ENCODE results near the gene PPP1R3C. TPM values are rescaled to one million over a fixed set of nuclear protein-coding genes. Genes with fewer than 3 reads are reported as not detected.
A peak's percentile ranks its signal among the peaks of the same experiment; 100 is the strongest.

PPP1R3C gene
- total RNA-seq, 4 donors from 2014 or later, result 3.3 to 8.7 (median 3.7) TPM

DNA sequence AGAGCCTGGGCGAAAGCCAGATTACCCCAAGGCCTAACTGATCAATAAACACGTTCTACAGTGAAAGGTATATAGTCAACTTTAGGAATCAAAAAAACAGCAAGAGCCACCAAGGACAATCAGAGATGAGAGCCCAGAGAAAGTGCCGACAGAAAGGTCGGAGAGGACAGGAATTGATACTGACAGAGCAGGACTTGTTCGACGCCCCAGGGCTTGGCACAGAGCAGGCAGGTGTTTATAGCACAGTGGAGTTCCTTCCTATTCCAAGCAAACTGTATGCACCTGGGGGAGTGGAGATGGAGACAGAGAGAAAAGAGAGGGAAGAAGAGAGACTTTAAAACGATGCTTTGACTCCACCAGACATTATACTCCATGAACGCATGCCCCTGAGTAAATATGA lies 39.5 kb downstream of the PPP1R3C start:
- Histone ChIP-seq H3K27ac (no peak overlapping the region), H3K4me1 (peaks cover 0 to 59% (median 30%) of the 10 kb centered on the region in 4 donors)
- TF ChIP-seq, protein P1, sequence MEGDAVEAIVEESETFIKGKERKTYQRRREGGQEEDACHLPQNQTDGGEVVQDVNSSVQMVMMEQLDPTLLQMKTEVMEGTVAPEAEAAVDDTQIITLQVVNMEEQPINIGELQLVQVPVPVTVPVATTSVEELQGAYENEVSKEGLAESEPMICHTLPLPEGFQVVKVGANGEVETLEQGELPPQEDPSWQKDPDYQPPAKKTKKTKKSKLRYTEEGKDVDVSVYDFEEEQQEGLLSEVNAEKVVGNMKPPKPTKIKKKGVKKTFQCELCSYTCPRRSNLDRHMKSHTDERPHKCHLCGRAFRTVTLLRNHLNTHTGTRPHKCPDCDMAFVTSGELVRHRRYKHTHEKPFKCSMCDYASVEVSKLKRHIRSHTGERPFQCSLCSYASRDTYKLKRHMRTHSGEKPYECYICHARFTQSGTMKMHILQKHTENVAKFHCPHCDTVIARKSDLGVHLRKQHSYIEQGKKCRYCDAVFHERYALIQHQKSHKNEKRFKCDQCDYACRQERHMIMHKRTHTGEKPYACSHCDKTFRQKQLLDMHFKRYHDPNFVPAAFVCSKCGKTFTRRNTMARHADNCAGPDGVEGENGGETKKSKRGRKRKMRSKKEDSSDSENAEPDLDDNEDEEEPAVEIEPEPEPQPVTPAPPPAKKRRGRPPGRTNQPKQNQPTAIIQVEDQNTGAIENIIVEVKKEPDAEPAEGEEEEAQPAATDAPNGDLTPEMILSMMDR (IDR thresholded peaks at IDR 0.05), result no peak
- TF ChIP-seq POLR2A (IDR thresholded peaks at IDR 0.05), result no peak
- no peak for TF ChIP-seq EP300 (IDR thresholded peaks at IDR 0.05)

GRCh38 chr10:91592266-91592975 lies 40.5 kb downstream of the PPP1R3C start:
- Histone ChIP-seq H3K36me3 (no peaks in the 10 kb centered on the region), H3K9me3 (no peaks in the 10 kb centered on the region), H3K27ac (peak overlapping the region in 3 of 4 donors; percentile 69 to 84 (median 72)), H3K4me1 (peaks cover 0 to 59% (median 30%) of the 10 kb centered on the region in 4 donors), H3K27me3 (no peaks in the 10 kb centered on the region), H3K4me3 (no peak overlapping the region)
- TF ChIP-seq EP300 (IDR thresholded peaks at IDR 0.05), result no peak
- TF ChIP-seq, protein P1 (IDR thresholded peaks at IDR 0.05), result no peak
- TF ChIP-seq POLR2A (IDR thresholded peaks at IDR 0.05), result no peak
- 74 to 77% methylated on average over 8 of the region's 8 CpGs for WGBS, 2 donors
- no peak for DNase-seq (ENCODE audit: low spot score in 2 of 2)

More for the DNA sequence above, 39.5 kb downstream of the PPP1R3C start:
- H3K4me3 ChIP-seq, result no peak overlapping the region
- no peak for DNase-seq (ENCODE audit: low spot score in 2 of 2)
- WGBS, 2 donors, result 89 to 91% methylated on average over 8 of the region's 8 CpGs
- H3K36me3 ChIP-seq, result no peaks in the 10 kb centered on the region
- H3K9me3 ChIP-seq, result no peaks in the 10 kb centered on the region
- H3K27me3 ChIP-seq, result no peaks in the 10 kb centered on the region

DNA sequence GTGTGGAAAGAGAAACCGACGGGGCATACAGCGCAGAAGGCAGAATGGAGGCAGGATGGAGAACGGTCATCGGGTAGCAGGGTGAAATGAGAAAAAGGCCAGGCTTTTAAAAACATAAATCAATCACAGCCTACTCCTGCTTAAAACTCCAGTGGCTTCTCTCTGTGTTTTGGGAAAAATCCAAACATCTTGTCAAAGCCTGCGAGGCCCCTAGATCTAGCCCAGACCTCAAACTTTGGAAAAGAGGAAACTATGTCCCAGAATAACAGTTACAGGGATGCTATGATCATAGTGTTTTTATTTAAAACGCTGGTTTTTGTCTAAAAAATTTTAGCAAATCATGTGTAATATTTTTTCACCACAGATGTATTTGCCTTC lies 41.1 kb downstream of the PPP1R3C start:
- DNase-seq (ENCODE audit: low spot score in 2 of 2), result no peak
- TF ChIP-seq POLR2A (IDR thresholded peaks at IDR 0.05) (no peak), EP300 (IDR thresholded peaks at IDR 0.05) (no peak)
- TF ChIP-seq, protein P1 (IDR thresholded peaks at IDR 0.05), result no peak
- WGBS, 2 donors, result 45 to 67% methylated on average over 7 of the region's 7 CpGs
- Histone ChIP-seq H3K27ac (peak overlapping the region in 3 of 4 donors; percentile 69 to 84 (median 72)), H3K27me3 (no peaks in the 10 kb centered on the region), H3K9me3 (no peaks in the 10 kb centered on the region), H3K4me3 (no peak overlapping the region), H3K36me3 (no peaks in the 10 kb centered on the region), H3K4me1 (peaks cover 0 to 53% (median 24%) of the 10 kb centered on the region in 4 donors)

DNA sequence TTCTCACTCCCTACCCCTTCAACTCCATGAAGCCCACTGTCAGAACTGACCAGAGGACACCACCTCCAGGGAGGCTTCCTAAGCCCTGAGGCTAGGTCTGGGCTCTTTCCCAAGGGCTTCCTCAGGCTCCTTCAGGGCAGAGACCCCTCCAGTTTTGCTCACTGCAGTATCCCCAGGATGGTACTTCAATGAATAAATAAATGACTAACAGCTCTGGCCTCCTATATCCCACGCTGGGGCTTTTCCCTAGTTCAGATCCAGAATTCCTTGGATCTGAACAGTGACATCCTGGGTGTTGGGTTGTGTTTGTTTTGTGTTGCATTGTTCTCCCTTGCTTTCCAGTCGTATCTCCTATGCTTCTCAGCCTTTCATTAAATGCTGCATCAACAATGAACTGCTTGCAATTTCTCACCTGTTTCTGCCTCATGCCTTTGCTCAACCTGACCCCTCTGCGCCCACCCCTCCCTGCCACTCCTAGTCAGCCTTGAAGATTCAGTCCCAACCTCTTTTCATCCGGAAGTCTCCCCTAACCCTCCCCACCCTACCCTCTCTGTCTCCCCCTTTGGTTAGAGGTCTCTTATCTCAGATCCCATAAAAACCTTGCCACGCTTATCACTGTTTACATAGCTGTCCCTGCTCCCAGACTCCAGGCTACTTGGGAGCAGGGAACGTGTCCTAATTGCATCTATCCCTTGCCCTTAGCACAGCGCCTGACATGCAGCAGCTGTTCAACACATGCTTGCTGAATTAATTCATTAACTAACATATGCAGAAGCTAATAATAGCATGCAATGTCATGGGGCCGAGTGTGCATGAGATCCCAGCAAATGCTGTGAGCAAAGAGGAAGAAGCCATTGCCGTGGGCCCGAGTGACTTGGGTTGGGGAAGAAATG lies 41.7 kb downstream of the PPP1R3C start:
- no peak for DNase-seq (ENCODE audit: low spot score in 2 of 2)
- peaks cover 0 to 49% (median 23%) of the 10 kb centered on the region in 4 donors for H3K4me1 ChIP-seq
- TF ChIP-seq, protein P1 (IDR thresholded peaks at IDR 0.05), result no peak
- no peaks in the 10 kb centered on the region for H3K9me3 ChIP-seq
- H3K36me3 ChIP-seq, result no peaks in the 10 kb centered on the region
- peak overlapping the region; percentile 32 to 84 (median 70) for H3K27ac ChIP-seq
- no peaks in the 10 kb centered on the region for H3K27me3 ChIP-seq
- WGBS, 2 donors, result 40 to 59% methylated on average over 10 of the region's 10 CpGs
- no peak overlapping the region for H3K4me3 ChIP-seq

Measured in tibial nerve (tissue), 4 donors.